Measurements from ENCODE around the gene CACNA2D3.
"Not testable (repeated sequence)": the region's sequence is repeated elsewhere in the genome, so short reads cannot be mapped to it uniquely, and the experiment has no call there.

The CACNA2D3 gene

DNA sequence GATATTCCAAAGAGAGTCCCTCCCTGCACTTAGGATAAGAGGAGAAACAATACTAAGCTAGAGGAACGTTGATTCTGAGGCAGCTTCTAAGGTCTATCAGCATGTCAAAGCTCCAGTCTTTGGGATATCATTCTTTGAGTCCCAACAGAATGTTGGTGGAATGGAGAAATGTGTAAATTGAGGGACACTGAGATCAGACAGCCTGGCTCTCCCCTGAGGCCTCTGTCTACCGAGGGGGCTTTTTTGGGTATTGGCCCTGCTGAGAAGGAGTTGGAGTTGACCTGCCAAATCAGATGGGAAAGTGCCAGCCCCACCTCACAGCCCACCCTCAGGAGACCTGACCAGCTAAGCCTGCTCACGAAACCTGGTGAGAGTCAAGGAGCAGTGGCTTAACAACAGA, 833.1 kb downstream of the CACNA2D3 start:
- no peak for DNase-seq

DNA sequence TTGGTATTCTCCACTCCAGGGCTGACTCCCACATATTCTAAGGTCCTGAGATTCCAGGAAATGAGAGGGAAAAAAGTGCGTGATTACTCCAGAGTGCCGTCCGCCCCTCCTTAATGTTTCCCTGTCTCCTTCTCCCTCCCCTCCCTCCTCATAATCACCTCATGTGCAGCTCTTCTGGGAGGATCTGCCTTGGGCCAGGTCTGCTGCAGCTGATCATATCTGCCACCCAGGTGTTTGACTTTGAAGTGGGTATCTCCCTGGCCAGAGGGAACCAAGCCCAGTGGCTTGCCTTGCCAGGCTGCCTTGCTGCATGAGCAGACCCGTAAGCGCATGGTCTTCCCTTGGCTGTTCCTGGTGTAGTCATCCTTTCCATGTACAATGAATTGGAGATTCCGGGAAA, 833.6 kb downstream of the CACNA2D3 start:
- no peak for DNase-seq

DNA sequence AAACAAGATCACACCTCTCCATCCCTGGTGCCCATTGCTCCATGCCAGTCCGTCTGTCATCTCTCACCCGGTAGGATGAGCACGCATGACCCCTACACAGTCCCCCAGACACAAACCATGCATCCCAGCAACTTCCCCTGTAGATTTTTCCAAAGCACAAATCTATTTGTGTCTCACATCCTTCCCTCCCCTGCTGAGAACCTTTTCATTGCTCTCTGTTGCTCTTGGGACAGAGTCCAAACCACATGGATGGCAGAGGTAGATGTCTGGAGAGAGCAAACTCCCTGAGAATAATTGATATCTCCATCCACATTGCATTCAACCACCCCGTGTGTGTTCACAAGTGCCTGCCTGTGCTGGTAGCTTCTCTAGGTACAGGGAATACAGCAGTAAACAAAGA, 835.4 kb downstream of the CACNA2D3 start:
- no peak for DNase-seq

DNA sequence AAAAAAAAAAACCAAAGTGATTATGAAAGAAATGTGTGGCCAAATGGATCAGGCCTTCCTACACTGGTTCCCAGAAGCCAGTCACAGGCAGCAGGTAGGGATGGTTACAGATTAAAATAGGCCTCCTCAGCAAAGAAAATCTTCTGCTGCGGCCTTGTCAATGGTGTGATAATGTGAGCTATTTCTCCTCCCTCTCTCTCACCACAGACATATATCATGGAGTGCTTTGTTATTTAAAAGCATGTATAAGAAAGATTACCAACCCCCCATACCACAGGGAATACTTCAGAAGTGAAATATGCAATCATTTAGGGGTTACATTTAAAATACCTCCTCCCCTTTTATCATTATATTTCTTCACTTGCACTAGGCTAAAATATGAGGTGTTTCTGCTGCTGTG, 837.7 kb downstream of the CACNA2D3 start:
- DNase-seq, result no peak

DNA sequence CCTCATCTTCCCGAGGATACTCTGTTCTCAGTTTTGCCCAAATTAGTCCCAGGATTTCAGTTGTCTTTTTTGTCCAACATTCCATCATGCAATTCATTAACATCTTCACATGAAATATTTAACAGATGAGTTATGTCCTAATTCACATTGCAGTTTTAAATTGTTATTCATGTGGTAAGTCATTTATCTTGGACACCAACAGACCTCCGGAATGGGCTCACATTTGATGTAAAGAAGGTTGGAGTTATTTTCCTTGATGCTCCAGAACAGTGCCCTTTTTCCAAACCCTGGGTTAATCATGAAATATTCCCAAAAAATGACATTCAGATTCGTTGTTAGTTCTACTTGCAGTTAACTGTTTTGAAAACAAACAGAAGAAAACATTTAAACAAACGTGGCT, 838.3 kb downstream of the CACNA2D3 start:
- DNase-seq, result no peak

DNA sequence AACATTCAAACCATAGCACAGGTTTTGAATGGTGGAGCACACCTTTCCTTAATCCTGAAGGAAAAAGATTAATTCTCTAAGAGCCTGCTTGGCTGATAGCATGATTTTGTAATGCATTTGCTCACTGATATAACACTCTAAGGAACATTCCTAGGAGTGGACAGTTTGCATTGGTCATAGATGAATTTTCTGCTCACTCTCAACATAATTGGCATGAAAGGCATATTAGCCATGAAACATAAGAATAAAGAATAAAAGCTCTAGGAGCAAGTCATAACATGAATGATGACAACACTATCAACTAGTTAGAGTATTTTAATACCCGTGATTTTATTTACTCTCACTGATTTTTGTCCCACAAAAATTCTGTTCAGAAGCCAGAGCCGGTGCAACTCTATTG, 839.8 kb downstream of the CACNA2D3 start:
- no peak for DNase-seq

DNA sequence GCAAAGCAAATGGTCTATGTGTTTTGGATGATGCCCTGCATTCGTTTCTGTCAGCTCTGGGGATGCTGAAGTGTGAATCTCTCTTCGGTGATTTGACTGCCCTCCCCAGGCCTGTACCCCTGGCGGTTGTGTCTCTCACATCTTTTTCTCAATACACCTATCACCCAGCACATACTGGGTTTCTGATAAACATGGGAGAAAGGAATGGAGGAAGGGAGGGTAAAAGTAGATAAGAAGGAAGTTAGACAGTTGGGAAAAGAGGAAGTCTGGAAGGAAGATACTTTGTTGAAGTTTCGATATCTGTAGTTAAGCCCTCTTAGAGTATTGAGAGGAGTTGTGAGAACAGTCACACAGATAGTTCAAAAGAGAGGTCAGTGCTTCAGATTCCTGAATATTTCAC, 841.3 kb downstream of the CACNA2D3 start:
- DNase-seq, result no peak

DNA sequence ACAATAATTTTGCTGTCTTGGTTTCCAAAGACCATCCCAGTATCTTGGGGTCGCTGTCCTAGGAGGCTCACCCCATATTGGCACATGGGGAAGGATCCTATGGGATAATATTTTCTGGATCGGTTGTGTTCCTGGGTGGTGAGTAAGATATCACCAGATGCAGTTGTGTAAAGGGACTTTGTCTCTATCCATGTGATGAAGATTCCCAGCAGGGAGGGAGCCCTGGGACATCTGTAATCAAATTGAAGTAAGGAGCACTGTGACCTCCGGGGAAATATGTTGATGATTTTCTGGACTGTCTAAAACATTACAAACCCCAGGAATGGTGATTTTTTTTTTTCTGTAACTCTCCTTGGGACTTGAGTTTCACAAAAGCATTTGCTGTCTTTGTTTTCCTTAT, 841.7 kb downstream of the CACNA2D3 start:
- DNase-seq, result no peak

DNA sequence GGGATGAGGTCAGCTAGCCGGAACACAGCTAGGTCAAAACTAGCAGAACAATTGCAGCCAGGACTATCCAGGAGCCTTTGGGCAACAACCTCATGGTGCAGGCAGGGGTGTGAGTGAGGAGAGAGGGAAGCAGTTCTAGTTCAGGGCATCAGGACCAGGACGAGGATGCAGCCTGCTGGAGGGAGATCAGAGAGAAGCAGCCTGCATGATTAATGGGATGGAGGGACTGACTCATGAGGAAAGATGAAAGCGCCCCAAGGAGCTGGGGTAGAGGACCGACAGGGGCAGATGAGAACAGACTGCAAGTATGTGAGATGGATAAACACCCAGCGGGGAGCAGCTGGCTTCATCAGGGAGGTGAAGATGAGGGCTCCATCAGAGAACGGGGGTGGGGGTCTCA, 843.4 kb downstream of the CACNA2D3 start:
- no peak for DNase-seq

DNA sequence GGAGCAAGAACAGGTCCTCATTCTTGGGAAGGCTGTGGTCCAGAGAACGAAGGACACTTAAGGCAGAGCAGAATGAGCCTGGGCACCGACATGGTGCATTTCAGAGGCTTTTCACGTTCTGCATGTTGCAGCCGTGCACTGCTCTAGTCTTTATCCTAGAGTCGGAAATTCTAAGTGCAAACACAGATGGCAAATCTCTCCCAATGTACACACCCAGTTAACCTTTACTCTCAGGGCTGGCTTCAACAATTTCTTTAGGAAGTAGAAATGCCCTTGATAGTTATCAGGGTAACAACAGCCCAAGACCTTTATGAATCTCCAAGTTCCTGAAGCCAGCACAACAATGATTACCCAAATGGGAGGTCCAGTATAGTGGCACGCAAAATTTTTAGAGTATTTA, 844.6 kb downstream of the CACNA2D3 start:
- DNase-seq, result no peak

DNA sequence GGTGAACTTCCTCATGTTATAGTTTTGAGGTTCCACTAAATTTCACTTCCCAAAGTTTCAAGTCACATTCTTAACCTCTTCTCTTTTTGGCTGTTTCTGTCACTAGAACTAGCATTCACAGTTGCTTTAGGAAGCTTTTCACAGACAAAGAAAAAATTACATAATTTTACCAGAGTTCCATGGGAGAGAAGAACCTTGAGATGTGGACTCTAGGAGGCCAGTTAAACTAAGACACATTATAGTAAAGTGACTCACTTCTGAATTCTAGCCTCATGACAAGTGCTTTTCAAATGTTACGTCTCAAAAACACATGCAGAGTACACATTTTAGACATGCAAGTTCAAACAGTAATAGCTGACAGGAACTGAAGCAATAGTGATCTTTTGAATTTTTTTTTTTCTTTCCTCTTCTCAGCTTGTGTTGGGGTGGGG, 845.4 kb downstream of the CACNA2D3 start:
- no peak for DNase-seq

DNA sequence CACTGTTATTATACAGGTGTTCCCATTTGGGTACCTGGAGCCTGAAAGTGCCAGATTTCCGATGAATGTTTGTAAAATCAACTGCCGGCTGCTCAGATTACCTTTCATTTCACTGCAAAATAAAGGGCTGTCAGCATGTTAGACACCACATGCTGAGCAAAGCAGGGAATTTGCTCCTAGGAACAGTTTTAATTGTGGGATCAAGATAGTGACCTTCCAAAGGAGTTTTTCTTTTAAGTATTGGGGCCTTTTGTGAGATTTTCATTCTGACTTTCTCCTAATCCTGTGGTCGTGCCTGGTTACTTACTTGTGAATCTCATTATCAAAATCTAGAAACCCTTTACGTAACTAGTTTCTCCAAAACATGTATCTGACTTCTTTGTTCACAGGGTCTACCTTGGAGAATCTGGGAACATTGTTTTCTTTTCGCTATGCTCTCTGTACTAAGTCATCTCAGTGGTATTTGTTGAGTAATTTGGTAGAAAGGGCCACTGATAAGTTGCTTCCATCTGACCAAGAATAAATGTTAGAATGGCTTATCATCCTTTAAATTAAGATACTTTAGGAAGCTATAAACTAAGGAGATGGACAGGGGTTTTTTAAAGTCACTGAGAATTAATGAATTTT, 846.3 kb downstream of the CACNA2D3 start:
- DNase-seq, result no peak

DNA sequence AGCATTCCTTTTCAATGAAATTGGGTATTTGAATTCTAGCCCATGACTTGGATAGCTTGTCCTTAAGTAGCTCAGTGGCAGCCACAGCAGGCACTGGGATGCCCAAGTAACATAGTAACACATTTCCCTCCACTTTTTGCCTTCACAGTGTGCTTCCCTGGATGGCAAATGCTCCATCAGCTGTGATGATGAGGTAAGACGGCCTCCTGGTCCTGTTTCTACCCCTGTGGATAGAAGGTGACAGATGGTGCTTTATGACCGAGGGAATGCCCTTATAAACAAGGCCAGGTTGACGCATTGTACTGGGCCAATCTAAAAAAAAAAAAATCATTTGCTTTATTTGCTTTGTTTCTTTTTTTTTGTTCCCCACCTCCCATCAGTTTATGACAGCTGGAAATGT, 847.3 kb downstream of the CACNA2D3 start:
- DNase-seq, result no peak

DNA sequence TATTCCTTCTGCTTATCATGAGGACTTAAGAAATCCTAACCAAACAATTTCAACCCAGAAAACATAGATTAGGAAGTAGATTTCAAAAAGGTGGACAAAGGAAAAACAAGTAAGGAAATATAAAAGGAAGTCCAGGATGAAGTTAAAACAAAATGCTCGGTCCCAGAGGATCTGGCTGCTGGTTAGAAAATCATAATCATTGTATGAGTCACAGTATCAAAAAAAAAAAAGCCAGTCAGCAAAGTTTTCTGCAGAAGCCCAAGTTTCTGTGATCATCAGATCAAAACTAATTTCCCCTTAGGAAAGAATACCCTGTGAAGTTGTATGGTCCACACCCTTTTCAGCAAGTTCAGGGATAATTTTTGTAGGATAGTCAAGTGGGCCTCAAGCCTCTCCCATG, 848.5 kb downstream of the CACNA2D3 start:
- DNase-seq, result no peak

DNA sequence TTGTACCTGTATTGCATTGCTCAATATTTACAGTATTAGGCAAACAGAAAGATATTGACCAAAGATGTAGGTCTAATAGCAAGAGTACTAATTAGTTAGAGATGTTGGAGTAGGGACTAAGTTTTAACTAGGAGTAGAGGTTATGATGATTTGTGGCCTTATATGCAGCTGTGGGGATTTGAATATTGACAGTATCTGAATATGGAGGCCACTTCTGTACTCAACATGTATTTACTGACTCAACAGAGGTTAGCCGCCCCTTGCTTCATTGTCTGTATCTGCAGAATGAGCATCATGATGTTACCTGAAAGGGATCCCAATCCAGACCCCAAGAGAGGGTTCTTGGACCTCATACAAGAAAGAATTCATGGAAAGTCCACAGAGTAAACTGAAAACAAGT, 855.1 kb downstream of the CACNA2D3 start:
- DNase-seq, result no peak

DNA sequence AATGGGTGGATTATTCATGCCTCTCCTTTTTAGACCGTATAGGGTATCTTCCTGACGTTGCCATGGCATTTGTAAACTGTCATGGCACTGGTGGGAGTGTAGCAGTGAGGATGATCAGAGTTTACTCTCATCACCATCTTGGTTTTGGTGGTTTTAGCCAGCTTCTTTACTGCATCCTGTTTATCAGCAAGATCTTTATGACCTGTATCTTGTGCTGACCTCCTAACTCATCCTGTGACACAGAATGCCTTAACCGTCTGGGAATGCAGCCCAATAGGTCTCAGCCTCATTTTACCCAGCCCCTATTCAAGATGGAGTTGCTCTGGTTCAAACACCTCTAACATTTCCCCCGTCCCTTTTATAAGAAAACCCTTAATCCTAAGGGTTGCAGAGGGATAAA, 855.6 kb downstream of the CACNA2D3 start:
- not testable (repeated sequence) for DNase-seq

DNA sequence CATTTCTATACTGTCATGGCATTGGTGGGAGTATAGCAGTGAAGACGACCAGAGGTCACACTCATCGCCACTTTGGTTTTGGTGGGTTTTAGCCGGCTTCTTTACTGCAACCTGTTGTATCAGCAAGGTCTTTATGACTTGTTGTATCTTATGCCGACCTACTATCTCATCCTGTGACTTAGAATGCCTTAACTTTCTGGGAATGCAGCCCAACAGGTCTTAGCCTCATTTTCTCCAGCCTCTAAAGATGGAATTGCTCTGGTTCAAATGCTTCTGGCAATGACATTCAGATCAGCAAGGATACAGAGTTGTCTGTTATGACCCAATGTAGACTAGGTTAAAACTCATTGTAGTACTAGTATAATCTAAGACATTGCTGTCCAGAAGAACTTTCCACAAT, 860.5 kb downstream of the CACNA2D3 start:
- DNase-seq, result no peak

DNA sequence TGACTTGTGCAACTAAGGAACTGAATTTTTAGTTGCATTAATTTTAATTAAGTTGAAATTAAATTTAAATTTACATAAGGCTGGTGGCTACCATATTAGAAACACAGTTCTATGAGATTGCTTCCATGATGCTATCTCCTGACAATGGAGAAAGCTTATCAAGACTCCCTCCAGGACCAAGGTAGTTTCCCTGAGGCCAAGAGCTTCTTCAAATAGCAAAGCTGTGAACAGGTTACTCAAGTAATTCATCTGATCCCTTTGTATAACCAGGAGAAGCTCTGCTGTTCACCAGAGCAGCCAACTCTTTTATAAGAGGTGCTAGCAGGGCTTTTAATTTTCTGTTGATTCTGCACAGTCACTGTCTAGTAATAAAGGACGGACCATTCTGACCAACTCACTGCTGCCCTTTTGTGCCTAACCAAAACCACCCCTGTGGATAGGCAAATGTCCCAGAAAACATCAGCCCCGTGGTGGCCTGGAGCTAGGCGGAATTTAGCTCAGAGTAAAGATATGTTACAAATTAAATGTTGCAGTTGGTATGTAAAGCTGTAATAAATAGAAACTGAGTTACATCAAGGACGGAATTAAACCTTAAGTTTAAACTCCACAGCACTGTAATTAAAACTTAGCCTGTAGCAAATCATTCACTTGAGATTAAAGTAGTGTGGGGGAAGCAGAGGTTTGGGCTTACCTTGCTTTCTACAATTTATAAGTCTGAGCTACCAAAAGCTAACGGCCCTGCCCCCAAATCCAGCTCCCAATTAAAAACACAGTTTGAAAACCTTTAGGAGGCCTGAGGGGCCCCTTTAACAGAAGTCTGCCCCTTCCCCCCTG, 861.1 kb downstream of the CACNA2D3 start:
- DNase-seq, result no peak

DNA sequence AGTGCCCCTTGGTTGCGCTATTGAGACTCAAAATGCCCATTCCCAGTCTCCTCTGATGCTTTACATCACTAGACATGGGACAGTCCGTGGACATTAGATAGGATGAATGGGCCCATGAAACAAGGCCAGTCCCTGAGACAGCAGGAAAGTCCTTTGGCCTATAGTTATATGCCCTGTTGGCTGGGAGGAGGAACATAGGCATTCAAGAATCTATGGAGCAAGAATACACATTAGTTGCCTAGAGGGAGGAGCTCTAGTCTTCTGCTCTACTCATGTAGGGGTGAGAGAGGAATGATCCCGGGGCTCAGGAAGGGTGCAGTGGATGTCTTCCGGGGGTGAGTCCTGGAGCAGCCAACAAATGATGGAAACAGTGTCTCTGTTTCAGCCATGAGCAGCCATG, 863.5 kb downstream of the CACNA2D3 start:
- no peak for DNase-seq

DNA sequence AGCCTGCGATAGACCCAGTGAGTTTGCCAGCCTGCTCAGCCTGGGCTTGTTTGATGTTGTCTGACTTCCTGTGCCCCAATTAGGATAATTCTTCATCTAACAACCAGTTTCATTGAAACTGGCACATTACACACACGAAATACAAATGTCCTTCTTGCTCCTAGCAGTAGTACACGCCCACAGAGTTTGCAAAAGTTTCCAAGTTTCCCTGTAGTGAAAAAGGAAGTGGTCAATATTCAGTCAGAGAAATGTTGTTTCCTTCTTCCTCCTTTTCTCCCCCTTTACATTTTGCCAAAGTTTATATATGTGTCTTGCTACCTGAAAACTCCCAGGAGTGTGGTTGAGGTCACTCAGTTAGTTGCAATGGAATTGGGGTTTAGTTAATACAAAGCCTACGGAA, 863.9 kb downstream of the CACNA2D3 start:
- DNase-seq, result no peak

DNA sequence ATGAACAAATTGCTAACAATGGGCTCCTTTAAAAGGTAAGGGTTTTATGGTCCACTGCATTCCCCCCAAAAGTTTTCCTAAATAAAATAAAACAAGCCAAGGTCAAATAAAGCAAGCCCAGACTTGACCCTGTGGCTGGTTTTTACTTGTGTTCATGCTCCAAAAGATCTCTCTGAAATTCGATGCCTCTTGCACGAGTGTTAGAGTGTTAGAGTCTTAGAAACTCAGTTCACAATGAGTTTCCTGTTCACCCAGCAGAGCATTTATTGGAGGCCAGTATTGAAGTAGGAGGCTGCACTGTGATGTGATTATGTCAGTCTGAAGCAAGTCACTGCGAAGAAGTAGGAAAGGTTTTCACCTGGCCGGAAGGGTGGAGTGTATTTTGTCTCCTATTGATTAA, 865.4 kb downstream of the CACNA2D3 start:
- no peak for DNase-seq

DNA sequence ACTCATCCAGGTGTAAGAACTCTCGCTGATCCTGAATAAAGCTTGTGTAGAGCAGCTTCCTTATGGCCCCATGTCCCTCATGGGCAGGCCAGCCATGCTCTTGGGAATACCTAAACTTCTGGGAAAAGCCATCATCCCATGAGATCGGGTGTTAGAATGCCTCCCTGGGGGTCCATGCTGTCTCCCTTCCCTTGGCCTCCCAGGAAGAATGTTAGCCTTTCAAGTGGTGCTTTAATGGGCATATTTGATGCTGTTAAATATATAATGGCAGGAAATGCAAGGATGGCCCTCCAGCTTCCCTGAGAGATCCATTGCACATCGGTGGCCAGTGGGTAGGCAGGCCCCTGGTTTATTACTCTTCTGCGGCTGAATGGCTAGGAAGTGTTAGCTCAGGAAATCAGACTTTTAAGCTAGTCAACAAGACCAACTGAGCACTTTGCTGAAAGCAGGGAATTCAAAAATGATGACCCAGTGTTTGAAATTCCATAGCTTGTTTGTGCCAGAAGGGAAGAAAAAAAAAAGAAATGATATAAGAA, 866.0 kb downstream of the CACNA2D3 start:
- DNase-seq, result no peak

DNA sequence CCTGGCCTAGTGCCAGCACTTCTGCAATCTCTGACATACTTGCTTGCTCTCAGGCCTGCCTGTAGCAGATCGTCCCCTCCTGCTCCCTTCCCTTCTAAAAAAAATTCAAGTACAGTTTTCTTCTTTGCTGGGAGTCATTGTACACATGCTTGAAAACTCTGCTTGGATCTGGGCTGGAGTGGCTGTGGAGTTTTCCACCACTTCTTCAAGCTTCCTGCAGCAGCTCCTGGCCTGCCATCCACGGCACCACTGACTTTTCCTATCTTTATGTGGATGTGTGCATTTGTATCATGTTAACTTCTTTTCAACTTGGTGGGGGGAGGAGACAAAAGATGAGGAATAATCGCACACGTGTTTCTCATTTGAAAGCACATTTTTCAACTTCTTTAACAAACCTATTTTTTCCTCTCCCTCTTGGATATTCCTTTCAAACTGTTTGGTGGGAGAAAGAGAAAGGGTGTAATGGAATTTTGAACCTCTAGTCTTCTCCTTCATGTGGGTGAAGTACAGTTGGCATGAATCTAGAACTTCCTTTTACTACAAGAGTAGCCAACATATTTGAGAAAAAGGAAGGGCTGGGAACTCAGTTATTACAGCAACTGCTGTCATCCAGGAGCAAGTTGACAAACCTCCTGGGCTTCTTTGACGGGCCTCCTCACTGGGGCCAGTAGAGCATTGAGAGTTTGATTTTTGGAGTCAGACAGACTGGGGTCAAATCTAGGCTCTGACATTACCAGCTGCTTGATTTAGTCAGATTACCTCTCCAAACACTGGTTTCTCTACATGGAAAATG, 866.7 kb downstream of the CACNA2D3 start:
- DNase-seq, result no peak

DNA sequence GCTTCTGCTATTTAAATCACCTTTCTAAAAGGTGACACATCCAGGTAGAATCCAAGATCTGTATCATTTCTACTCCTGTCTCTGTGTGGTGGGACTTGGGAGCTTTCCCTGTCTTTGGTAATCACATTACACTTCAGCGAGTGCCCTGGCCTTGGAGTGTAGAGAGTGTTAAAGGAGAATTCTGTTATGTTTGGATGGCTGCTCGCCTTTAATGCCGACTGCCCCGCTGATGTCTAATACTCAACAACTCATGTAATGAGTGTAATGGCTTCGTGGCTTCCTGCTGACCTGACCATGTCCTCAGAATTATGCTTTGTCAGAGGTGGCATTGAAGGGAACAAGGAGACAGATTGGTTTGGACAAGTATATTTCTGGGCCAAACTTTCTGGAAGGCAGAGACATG, 871.8 kb downstream of the CACNA2D3 start:
- DNase-seq, result no peak

Data from stimulated activated naive CD4-positive, alpha-beta T cell treated with Interleukin-2 at 50 U/mL for 16 hours (primary cell).